ENCODE results near the gene CDRT15L2.
"Not testable (repeated sequence)": the region's sequence is repeated elsewhere in the genome, so short reads cannot be mapped to it uniquely, and the experiment has no call there.

GRCh38 chr17:20609490-20609889 lies 30.0 kb downstream of the CDRT15L2 start:
- TF ChIP-seq FOS (IDR thresholded peaks at IDR 0.05; ENCODE audit: borderline replicate concordance, insufficient read depth, low read length); CTCF (IDR thresholded peaks at IDR 0.05; ENCODE audit: extremely low read depth in 1 of 2, insufficient read depth in 1 of 2, low read depth in 1 of 2, low read length in 2 of 2): not testable (repeated sequence)
